Spleen (tissue), 7 donors: ENCODE results near the gene IFNL2.

Experiments used
- CTCF ChIP-seq, 11 experiments: fragments of 200-600 bp in 7 of 11; fragments of 450-650 bp in 4 of 11; sonication (generic) in 4 of 11; IDR thresholded peaks in 8 of 11; conservative IDR thresholded peaks in 3 of 11; 1 replicate in 7 of 11; 2 replicates in 4 of 11; pipeline versions ENCODE4 v1.4.0 to v1.8.0; 2016 to 2021; ENCODE audit warnings: antibody characterized with exemption in 11 of 11, inconsistent platforms in 4 of 11, mild to moderate bottlenecking in 1 of 11
- POLR2A ChIP-seq, 3 donors: fragments of 450-650 bp; IDR thresholded peaks; one replicate each; pipeline ENCODE4 v1.5.1; 2017; ENCODE audit warnings: antibody characterized with exemption in 3 of 3, mild to moderate bottlenecking in 1 of 3
- donor health status: DM: no; HTN: no; CAD: no; lungs with moderate emphysema.
- donor health status: DM: no; HTN: no; CAD: no.
- donor health status: DM: no; HTN: no; CAD: no.

- TF ChIP-seq CTCF (IDR thresholded peaks at IDR 0.05 in 8 of 11, conservative IDR thresholded peaks at IDR 0.05 in 3 of 11) (no peak), POLR2A (IDR thresholded peaks at IDR 0.05) (no peak)
These were observed 48.6 kb downstream of the IFNL2 start for GRCh38 chr19:39316627-39317321.
